ENCODE results near the gene VIPR2.

Gene VIPR2

DNA sequence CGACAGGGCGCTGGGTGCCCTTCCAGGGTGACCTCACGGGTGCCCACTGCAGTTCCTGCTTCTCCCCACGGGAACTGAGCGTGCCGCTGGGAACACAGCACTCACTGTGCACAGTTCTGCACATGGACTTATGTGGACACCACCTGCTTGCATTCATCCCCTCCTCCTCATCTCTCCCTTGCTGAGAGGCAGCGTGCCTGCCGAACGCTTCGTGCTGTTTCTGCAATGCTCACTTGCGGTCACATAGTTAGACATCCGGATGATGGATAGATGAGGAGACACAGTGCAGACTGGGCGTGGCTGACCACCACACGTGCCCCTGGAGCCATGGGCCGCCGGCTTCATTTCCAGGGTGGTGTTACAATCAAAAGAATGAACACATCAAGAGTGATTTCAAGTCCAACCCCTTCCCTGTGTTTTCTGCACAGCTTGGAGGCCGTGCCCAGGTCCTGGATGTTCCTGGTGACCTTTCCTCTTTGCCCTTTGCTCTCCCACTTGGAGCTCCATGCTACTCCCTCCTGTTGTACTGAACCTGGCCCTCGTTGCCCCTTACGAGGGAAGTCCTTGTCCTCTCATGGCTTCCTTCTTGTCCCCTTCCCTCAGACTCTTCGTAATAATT is 119.4 kb downstream of the VIPR2 start:
- DNase-seq (ENCODE audit: low spot score): no peak

DNA sequence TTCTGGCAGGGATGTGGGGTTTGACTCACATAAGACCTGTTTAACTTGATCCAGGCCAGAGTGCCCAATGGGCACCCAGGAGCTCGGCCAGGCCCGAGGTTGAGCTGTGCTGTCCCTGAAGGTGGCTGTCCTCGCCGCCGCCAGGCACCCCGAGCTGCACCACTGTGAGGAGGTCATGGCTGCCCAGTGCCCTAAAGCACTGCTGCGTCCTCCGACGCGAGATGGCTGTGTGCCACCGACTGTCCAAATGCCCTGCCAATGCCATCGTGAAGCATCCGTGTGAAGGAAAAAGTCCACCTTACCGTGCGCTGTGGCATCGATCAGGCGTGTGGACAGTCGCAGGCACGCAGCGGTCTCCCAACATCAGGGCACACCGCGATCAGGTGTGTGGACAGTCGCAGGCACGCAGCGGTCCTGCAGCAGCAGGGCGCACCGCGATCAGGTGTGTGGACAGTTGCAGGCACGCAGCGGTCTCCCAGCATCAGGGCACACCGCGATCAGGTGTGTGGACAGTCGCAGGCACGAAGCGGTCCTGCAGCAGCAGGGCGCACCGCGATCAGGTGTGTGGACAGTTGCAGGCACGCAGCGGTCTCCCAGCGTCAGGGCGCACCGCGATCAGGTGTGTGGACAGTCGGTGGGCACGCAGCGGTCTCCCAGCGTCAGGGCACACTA is 120.3 kb downstream of the VIPR2 start:
- DNase-seq (ENCODE audit: low spot score): no peak

DNA sequence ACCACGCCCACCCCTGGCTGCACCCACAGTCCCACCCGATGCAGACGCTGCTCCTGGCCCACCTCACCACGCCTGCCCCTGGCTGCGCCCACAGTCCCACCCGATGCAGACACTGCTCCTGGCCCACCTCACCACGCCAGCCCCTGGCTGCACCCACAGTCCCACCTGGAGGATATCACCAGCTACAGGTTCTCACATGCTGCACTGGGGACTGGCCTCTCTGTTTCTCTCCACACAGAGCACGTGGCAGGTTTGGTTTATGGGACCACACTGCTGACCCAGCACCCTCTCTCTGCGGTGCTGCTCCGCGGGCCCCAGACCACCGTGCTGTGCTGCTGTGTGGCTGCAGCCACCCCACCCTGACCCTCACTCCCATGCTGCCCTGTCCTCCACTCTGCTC is 120.9 kb downstream of the VIPR2 start:
- DNase-seq (ENCODE audit: low spot score): no peak

- DNase-seq (ENCODE audit: low spot score): no peak
These were observed 121.5 kb downstream of the VIPR2 start for GRCh38 chr7:159023206-159023605.

DNA sequence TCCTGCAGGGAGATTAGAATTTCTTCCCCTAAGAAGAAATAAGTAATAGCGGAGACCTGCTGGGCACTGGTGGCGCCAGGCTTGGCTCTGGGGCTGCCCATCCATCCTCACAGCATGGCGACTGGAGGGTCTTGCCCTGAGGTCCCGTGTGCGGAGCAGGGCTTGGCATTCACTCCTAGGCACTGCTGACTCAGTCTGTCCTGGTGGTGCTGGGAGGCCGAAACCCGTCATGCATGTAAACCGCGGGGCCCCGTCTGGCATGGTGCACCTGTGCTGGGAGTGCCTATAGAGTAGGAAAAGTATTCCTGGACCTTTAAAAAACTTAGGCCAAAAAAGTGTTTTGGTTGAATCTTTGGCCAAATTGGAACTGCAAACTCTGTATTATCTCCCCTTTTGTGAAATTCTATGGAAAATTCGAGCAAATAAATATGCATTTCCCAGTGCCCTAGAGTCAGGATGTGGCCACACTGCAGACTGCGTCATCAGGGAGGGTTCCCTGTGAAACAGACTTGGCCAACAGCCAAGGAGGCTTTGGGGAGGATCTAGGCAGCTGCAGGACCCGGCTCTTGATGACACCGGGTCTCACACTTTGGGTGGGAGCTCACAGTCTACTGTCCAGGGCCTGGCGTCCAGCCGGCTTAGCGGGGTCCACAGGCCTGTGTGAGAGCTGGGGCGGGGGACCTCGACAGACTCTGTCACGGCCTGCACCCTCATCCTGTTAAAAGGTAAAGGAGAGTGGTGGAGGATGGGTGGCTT is 122.3 kb downstream of the VIPR2 start:
- no peak for DNase-seq (ENCODE audit: low spot score)

GRCh38 chr7:159020987-159021386 is 123.7 kb downstream of the VIPR2 start:
- DNase-seq (ENCODE audit: low spot score): no peak

- no peak for DNase-seq (ENCODE audit: low spot score)
These were observed 125.6 kb downstream of the VIPR2 start for GRCh38 chr7:159019111-159019510.

DNA sequence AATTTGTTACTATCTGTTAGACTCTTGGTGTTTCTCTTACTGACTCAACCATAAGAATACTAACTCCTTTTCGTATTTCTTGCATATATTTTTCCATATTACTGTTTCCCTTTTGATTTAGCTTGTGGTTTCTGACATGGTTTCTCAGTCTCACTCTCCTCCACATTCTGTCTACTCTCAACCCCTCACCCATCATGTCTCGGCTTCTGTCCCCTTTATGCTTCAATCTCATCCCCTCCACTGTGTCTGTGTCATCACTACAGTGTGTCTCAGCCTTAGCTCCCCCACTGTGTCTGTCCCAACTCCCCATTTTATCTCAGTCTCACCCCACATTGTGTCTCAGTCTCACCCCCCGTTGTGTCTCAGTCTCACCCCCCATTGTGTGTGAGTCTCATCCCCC is 126.9 kb downstream of the VIPR2 start:
- no peak for DNase-seq (ENCODE audit: low spot score)

- DNase-seq (ENCODE audit: low spot score): no peak
These were observed 127.5 kb downstream of the VIPR2 start for GRCh38 chr7:159017210-159017609.

DNA sequence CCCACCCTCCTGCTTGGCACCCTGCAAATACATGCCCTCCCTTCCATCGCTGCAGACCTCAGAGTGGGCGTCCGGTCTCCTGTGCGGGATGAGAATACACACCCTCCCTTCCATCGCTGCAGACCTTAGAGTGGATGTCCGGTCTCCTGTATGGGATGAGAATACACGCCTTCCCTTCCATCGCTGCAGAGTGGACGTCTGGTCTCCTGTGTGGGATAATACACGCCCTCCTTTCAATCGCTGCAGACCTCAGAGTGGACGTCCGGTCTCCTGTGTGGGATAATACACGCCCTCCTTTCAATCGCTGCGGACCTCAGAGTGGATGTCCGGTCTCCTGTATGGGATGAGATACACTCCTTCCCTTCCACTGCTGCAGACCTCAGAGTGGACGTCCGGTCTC is 128.1 kb downstream of the VIPR2 start:
- no peak for DNase-seq (ENCODE audit: low spot score)

DNA sequence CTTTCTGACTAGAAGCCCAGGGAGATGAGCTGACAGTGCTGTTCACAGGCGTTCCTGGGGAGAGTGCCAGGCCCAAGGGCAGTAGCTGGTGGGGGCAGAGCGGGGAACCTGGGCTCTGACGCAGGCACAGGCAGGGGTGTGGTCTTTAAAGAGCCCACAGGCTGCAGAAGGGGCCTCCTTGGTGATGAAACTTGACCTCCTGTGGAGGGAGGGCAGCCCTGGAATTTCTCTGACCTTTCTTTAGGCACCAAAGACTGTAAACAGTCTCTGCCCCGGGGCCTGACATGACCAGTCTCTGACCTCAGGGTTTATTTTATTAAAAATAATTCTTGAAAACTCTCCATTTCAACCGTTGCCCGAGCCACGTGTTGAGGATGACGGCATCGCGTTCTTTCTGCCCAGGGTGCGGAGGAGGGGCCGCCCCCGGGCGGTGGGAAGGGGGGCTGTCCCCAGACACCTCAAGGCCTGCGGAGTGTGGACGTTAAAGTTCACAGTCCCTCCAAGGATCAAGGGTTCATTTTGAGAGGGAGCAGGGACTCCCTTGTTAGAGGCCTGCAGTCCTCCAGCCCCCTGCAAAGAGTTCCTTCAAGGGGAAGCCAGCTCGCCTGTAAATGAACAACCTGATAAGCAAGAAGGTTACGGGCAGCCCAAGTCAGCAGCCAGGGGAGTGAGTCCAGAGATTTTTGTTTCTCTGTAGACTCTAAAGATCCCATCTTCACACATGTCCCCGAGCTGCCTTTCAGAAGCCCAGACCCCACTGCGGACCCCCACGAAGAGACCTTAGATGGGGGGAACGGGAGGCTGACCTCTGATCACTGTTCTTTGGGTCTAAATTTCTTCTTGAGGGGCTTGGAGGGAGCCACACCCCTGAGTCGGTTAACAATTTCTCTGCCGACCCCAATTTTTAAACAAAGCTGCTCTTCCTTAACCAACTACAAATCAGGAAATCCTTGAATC is 128.9 kb downstream of the VIPR2 start:
- DNase-seq (ENCODE audit: low spot score): no peak

DNA sequence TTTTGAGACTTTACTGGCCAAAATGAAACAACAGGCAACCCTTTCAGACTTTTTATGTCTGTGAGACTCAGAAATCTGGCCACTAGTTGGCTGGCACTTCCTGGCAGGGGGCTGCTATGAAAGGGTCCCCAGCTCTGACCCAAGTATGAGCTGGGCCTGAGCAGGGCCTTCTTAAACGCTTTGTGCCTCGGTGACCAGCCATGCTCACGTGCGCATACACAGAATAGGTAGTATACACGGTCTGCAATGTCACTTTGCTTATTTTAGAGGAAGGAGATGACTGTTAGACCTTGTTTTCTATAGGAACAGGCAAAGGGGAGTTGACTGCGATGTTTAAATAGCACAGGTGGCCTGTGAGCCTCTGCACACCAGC is 129.6 kb downstream of the VIPR2 start:
- no peak for DNase-seq (ENCODE audit: low spot score)

DNA sequence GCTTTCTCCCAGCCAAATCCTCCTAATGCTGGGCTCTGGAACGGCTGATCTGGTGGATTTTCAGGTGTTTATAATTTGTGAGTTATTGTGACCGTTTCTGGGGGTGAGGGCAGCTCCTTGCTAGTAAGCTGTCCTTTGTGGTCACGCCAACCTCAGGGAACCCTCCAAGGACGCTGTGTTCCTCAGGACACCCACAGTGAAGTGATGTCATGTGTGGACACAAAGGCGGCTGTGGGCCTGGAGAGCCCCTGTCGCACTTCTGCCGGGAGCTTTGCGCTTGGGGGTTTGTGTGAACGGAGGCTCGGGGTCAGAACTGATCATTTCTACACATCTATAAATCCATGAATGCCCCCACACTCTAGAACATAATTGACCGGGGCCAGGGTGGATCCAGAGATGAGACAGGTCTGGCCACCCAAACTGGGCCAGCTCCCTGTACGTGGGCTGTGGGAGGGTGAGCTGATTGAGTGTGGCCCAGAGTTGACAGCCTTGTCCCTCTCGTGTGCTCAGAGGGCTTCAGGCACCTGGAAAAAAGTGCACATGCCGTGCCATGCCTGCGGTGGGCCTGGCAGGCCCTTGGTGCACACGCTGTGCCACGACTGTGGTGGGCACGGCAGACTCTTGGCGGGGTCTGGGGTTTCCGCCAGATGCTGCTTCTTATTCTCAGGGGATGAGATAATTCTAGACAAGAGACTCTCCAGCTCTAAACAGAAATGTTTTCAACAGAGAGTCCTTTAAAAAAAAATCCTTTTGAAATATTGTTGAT is 130.2 kb downstream of the VIPR2 start:
- no peak for DNase-seq (ENCODE audit: low spot score)

DNA sequence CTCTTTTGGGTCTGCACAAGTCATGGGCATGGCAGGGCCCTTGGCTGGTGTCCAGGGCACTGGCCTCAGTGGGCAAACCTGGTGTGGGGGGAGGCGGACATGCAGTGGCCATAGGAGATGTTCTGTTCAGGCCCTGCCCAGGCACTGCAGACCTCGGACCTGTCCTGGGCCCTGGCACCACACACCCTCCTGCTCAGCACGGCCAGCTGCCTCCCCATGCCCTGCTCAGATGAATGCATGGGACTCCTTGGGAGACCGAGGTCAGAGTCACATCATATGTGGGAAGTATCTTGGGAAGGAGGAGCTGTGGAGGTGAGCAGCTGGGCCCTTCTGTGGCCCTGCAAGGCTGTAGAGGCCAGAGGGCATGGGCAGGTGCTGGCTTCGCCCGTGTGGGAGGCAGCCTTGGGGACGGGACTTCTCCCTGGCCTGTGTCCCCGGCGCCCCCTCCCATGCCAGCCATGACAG is 130.8 kb downstream of the VIPR2 start:
- no peak for DNase-seq (ENCODE audit: low spot score)

GRCh38 chr7:159013181-159013690 is 131.4 kb downstream of the VIPR2 start:
- DNase-seq (ENCODE audit: low spot score): no peak

GRCh38 chr7:159012353-159013069 is 132.2 kb downstream of the VIPR2 start:
- peak; percentile 34 for DNase-seq (ENCODE audit: low spot score)

DNA sequence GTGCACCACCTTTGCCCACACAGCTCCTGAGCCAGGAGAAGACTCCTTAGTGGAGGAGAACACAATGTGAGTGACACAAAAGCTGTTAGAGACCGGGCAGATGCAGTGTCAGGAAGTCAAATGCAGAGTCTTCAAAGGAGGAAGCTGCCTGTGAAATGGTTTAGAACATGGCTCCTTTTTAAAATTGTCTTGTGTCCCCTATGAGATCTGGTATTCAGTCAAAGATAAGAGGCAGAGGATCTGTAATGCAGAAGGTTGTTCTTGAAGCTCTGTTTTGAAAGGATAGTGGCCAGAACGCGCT is 133.0 kb downstream of the VIPR2 start:
- no peak for DNase-seq (ENCODE audit: low spot score)

DNA sequence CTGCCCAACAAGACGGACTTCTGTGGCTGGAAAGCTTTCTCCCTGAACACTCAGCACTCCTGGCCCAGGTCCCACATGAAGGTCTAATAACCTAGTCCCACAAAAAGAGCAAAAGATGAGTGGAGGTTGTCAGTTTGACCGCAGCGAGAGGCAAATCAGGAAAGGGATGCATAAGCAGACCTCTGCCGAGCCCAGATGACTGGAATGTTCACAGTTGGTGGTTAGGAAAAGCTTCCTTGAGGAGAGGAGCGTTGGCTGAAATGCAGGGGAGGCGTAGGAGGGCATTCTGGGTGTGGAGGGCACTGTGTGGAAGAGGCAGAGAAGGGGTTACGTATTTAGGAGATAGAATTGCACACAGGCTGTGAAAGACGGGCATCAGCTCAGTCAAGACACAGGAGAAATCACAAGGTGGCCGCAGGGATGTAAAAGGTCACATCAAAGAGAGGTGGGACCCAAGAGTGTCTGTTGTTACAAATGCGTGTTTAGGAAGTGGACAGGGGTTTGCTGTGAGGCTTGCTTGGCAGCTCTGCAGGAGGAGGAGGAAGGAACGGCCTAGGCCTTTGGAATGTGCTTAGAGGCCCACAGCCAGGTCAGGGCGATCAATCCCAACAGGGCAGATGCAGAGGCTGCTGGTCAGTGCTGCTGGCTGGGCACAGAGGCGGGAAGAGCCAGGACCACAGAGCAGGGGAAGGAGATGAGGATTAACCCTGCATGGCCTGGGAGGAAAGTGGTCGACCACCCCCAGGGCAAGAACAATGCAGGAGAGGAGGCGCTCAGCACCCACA is 133.5 kb downstream of the VIPR2 start:
- DNase-seq (ENCODE audit: low spot score): no peak

- DNase-seq (ENCODE audit: low spot score): no peak
These were observed 134.3 kb downstream of the VIPR2 start for GRCh38 chr7:159010411-159010810.

- DNase-seq (ENCODE audit: low spot score): no peak
These were observed 134.7 kb downstream of the VIPR2 start for GRCh38 chr7:159009951-159010350.
